WTC11 (cell line): ENCODE measurements around the gene ZNF683.

ENCODE experiments used
- CREM ChIP-seq: sonication (generic); formaldehyde crosslinking; IDR thresholded peaks from 2 replicates; pipeline ENCODE4 v1.8.1; 2022; ENCODE audit warnings: mild to moderate bottlenecking, missing genetic modification reagents, moderate library complexity
- CTCF ChIP-seq: fragments of 200-600 bp; IDR thresholded peaks from 2 replicates; pipeline ENCODE4 v1.8.0; 2022; ENCODE audit warnings: antibody characterized with exemption
- JUN ChIP-seq: sonication (generic); formaldehyde crosslinking; IDR thresholded peaks from 2 replicates; pipeline ENCODE4 v1.8.0; 2023; ENCODE audit warnings: mild to moderate bottlenecking, missing genetic modification reagents
- NFATC4 ChIP-seq: fragments of 250-450 bp; sonication (Bioruptor Pico); IDR thresholded peaks from 2 replicates; pipeline ENCODE4 v1.9.0; 2021; ENCODE audit warnings: mild to moderate bottlenecking
- USF2 ChIP-seq: sonication (generic); formaldehyde crosslinking; IDR thresholded peaks from 2 replicates; pipeline ENCODE4 v1.8.1; 2023; ENCODE audit warnings: mild to moderate bottlenecking, missing genetic modification reagents, moderate library complexity

- TF ChIP-seq USF2 (CRISPR knock-in tag), result no peak
- no peak for TF ChIP-seq CREM (CRISPR knock-in tag)
- no peak for TF ChIP-seq CTCF
- TF ChIP-seq JUN (CRISPR knock-in tag), result no peak
- TF ChIP-seq NFATC4 (CRISPR knock-in tag), result no peak
These were observed 7.6 kb downstream of the ZNF683 start for GRCh38 chr1:26364956-26365355.
